Vagina (tissue), 2 donors: ENCODE measurements around the gene LRRIQ3.

Source experiments
- POLR2A ChIP-seq, 2 donors: fragments of 450-650 bp; IDR thresholded peaks; one replicate each; pipeline ENCODE4 v1.6.1; 2017; ENCODE audit warnings: antibody characterized with exemption in 2 of 2, mild to moderate bottlenecking in 2 of 2, moderate library complexity in 2 of 2
- POLR2AphosphoS5 ChIP-seq, 2 donors: sonication (generic); formaldehyde crosslinking; IDR thresholded peaks; one replicate each; pipeline ENCODE4 v1.9.0; 2017; ENCODE audit warnings: antibody characterized with exemption in 2 of 2, mild to moderate bottlenecking in 2 of 2, low read depth in 1 of 2; ENCODE audit not compliant: insufficient read depth in 1 of 2
- TF ChIP-seq, protein P1 (sequence below), 3 experiments: fragments of 450-650 bp in 2 of 3; fragments of 200-600 bp in 1 of 3; sonication (generic) in 1 of 3; IDR thresholded peaks; one replicate each; pipeline ENCODE4 v1.5.1; 2017 to 2019; ENCODE audit warnings: antibody characterized with exemption in 3 of 3, mild to moderate bottlenecking in 2 of 3, moderate library complexity in 2 of 3

DNA sequence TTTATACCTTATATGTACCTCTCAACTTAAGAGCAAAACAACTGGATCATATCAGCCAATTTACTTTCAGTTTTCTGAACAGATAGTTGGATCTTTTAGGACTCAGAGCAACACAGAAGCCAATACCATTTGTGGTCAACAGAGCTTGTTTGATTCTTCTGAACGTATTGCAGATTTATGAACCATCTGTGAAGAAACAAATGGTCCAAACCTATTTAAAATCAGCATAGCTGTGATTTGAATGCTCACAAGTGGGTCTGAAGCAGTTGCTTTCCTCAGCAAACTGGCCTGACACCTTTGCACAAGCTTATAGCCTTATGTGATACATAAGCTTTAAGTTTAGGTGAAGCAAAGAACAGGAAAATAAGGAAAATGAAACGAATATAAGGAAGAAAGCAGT, 147.6 kb downstream of the LRRIQ3 start:
- TF ChIP-seq, protein P1, sequence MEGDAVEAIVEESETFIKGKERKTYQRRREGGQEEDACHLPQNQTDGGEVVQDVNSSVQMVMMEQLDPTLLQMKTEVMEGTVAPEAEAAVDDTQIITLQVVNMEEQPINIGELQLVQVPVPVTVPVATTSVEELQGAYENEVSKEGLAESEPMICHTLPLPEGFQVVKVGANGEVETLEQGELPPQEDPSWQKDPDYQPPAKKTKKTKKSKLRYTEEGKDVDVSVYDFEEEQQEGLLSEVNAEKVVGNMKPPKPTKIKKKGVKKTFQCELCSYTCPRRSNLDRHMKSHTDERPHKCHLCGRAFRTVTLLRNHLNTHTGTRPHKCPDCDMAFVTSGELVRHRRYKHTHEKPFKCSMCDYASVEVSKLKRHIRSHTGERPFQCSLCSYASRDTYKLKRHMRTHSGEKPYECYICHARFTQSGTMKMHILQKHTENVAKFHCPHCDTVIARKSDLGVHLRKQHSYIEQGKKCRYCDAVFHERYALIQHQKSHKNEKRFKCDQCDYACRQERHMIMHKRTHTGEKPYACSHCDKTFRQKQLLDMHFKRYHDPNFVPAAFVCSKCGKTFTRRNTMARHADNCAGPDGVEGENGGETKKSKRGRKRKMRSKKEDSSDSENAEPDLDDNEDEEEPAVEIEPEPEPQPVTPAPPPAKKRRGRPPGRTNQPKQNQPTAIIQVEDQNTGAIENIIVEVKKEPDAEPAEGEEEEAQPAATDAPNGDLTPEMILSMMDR (IDR thresholded peaks at IDR 0.05): no peak
- TF ChIP-seq POLR2A (IDR thresholded peaks at IDR 0.05) (no peak), POLR2AphosphoS5 (IDR thresholded peaks at IDR 0.05; ENCODE audit: insufficient read depth in 1 of 2, low read depth in 1 of 2) (no peak)
